ENCODE measurements around the gene BTK. TPM values are rescaled to one million over a fixed set of nuclear protein-coding genes. Genes with fewer than 3 reads are reported as not detected.
"Not testable (repeated sequence)": the region's sequence is repeated elsewhere in the genome, so short reads cannot be mapped to it uniquely, and the experiment has no call there.

The BTK gene
- total RNA-seq, 2 experiments from 2014 or later, result 0.14 to 0.41 TPM

GRCh38 chrX:101348452-101349192 lies 37.4 kb downstream of the BTK start, which contains the start of gene TIMM8A:
Gene TIMM8A, minus strand, starts transcription at chrX:101348742. Its CDS starts 78 bp downstream, at chrX:101348664.
- ATAC-seq (peak; percentile 99), DNase-seq (peak; percentile 86)
- H3K4me3 Mint-ChIP-seq, result peak within 1 kb of the TSS; percentile 89
- no peaks in the 10 kb centered on the region for H3K9me3 Mint-ChIP-seq (ENCODE audit: low read depth)
- peak within 1 kb of the TSS; percentile 91 for H3K27ac Mint-ChIP-seq
- H3K4me1 Mint-ChIP-seq, result peaks cover 15% of the 10 kb centered on the region
- peaks cover 8% of the 10 kb centered on the region for H3K36me3 Mint-ChIP-seq
- CTCF ChIA-PET, result interaction anchor here (1.4 kb wide), 1 partner anchor 42 kb away, joined by 5 read pairs; the partner anchor contains the start of gene RPL36A
- H3K27me3 Mint-ChIP-seq, result no peaks in the 10 kb centered on the region

- H3K4me3 Mint-ChIP-seq, result peak overlapping the region; percentile 89
- no peaks in the 10 kb centered on the region for H3K27me3 Mint-ChIP-seq
- ATAC-seq (peak; percentile 7), DNase-seq (no peak)
- H3K9me3 Mint-ChIP-seq (ENCODE audit: low read depth), result no peaks in the 10 kb centered on the region
- CTCF ChIA-PET, result interaction anchor here (1.4 kb wide), 1 partner anchor 43 kb away, joined by 5 read pairs; the partner anchor contains the start of gene RPL36A
- H3K4me1 Mint-ChIP-seq, result peaks cover 15% of the 10 kb centered on the region
- peaks cover 11% of the 10 kb centered on the region for H3K36me3 Mint-ChIP-seq
- H3K27ac Mint-ChIP-seq, result peak overlapping the region; percentile 91
Measured at GRCh38 chrX:101347859-101348451, 38.0 kb downstream of the BTK start.

GRCh38 chrX:101337776-101338271 lies 48.2 kb downstream of the BTK start:
- no peak for ATAC-seq
- CTCF ChIA-PET, result no interaction called here
- DNase-seq, result no peak
- no peaks in the 10 kb centered on the region for H3K9me3 Mint-ChIP-seq (ENCODE audit: low read depth)
- no peaks in the 10 kb centered on the region for H3K27me3 Mint-ChIP-seq
- H3K4me1 Mint-ChIP-seq, result peaks cover 4% of the 10 kb centered on the region
- H3K27ac Mint-ChIP-seq, result no peak overlapping the region
- H3K36me3 Mint-ChIP-seq, result peaks cover 2% of the 10 kb centered on the region
- no peak overlapping the region for H3K4me3 Mint-ChIP-seq

GRCh38 chrX:101334310-101334709 lies 51.7 kb downstream of the BTK start:
- H3K4me1 Mint-ChIP-seq, result not testable (repeated sequence)

GRCh38 chrX:101326600-101326999 lies 59.4 kb downstream of the BTK start:
- not testable (repeated sequence) for H3K27me3 Mint-ChIP-seq

More at GRCh38 chrX:101334310-101334709, 51.7 kb downstream of the BTK start:
- DNase-seq; H3K27me3 Mint-ChIP-seq; ATAC-seq; H3K9me3 Mint-ChIP-seq (ENCODE audit: low read depth); CTCF ChIA-PET; H3K36me3 Mint-ChIP-seq; H3K4me3 Mint-ChIP-seq; H3K27ac Mint-ChIP-seq: not testable (repeated sequence)

GRCh38 chrX:101303790-101304189 lies 82.2 kb downstream of the BTK start:
- Mint-ChIP-seq H3K9me3 (ENCODE audit: low read depth) (no peaks in the 10 kb centered on the region), H3K4me3 (no peak overlapping the region), H3K4me1 (no peaks in the 10 kb centered on the region), H3K36me3 (no peaks in the 10 kb centered on the region), H3K27me3 (no peaks in the 10 kb centered on the region), H3K27ac (no peak overlapping the region)
- CTCF ChIA-PET, result no interaction called here
- ATAC-seq, result no peak
- DNase-seq, result no peak

More at GRCh38 chrX:101326600-101326999, 59.4 kb downstream of the BTK start:
- DNase-seq; H3K9me3 Mint-ChIP-seq (ENCODE audit: low read depth); H3K4me3 Mint-ChIP-seq; H3K27ac Mint-ChIP-seq; H3K4me1 Mint-ChIP-seq; H3K36me3 Mint-ChIP-seq; CTCF ChIA-PET; ATAC-seq: not testable (repeated sequence)

Other genes with a start within 250 kb of the BTK start
- 1 to 10 TPM in 1 of 2 experiments, under 1 TPM in 1; 0.94 to 1.6 TPM for gene DRP2, start 166.4 kb downstream of the BTK start, total RNA-seq
- gene TAF7L, start 94.9 kb downstream of the BTK start, total RNA-seq, result under 1 TPM in 1 of 2 experiments, not detected in 1; 0.15 TPM
- 10 to 100 TPM; 16.7 to 23.6 TPM for gene TIMM8A, start 37.4 kb downstream of the BTK start, total RNA-seq
- 100 to 1,000 TPM; 178 to 225 TPM for gene RPL36A, start 4.8 kb upstream of the BTK start, total RNA-seq
- gene GLA, start 21.7 kb upstream of the BTK start, total RNA-seq, result 10 to 100 TPM; 40.2 to 60.4 TPM
- 10 to 100 TPM; 30.7 to 31.2 TPM for gene HNRNPH2, start 22.0 kb upstream of the BTK start, total RNA-seq
- 1 to 10 TPM; 1.8 to 2.4 TPM for gene ARMCX4, start 99.3 kb upstream of the BTK start, total RNA-seq
- gene ARMCX1, start 164.4 kb upstream of the BTK start, total RNA-seq, result under 1 TPM; 0.20 to 0.26 TPM
- 10 to 100 TPM; 32.9 to 43.0 TPM for gene ARMCX6, start 231.8 kb upstream of the BTK start, total RNA-seq
- 10 to 100 TPM; 22.7 to 25.7 TPM for gene ARMCX3, start 237.0 kb upstream of the BTK start, total RNA-seq

Measured in activated CD8-positive, alpha-beta memory T cell treated with anti-CD3 and anti-CD28 coated beads, Interleukin-2, amount 10 ng/mL, durations not matched to agents 7 days and 5 days (primary cell).